HG02938 (cell line): ENCODE data around the gene CTSD.
"Not testable (repeated sequence)": the region's sequence is repeated elsewhere in the genome, so short reads cannot be mapped to it uniquely, and the experiment has no call there.

ENCODE experiments used
- ATAC-seq: cut with Tn5 transposase; IDR thresholded peaks from one replicate; pipeline ENCODE4 v1.9.1; 2021; ENCODE audit warnings: mild to moderate bottlenecking, moderate library complexity; ENCODE audit not compliant: unreplicated experiment

The CTSD gene

GRCh38 chr11:1763796-1764661 is at the start of gene CTSD:
Gene CTSD (minus strand): TSS chr11:1763927. CDS start chr11:1763859, 68 bp downstream.
- peak; percentile 59 for ATAC-seq

GRCh38 chr11:1813356-1813755 is 49.6 kb upstream of the CTSD start:
- not testable (repeated sequence) for ATAC-seq

- no peak for ATAC-seq
Measured at GRCh38 chr11:1812801-1813200, 49.1 kb upstream of the CTSD start.

GRCh38 chr11:1812274-1812673 is 48.5 kb upstream of the CTSD start:
- no peak for ATAC-seq

GRCh38 chr11:1810761-1811160 is 47.0 kb upstream of the CTSD start:
- ATAC-seq, result no peak

- no peak for ATAC-seq
Measured at GRCh38 chr11:1807264-1807995, 43.7 kb upstream of the CTSD start.

GRCh38 chr11:1805525-1805924 is 41.8 kb upstream of the CTSD start:
- ATAC-seq, result no peak

GRCh38 chr11:1803835-1804519 is 40.2 kb upstream of the CTSD start:
- not testable (repeated sequence) for ATAC-seq

- ATAC-seq, result no peak
Measured at GRCh38 chr11:1803246-1803645, 39.5 kb upstream of the CTSD start.

- no peak for ATAC-seq
Measured at GRCh38 chr11:1797391-1798125, 33.8 kb upstream of the CTSD start.

- ATAC-seq, result no peak
Measured at GRCh38 chr11:1796413-1797011, 32.8 kb upstream of the CTSD start.

- no peak for ATAC-seq
Measured at GRCh38 chr11:1793081-1793480, 29.4 kb upstream of the CTSD start.

GRCh38 chr11:1792461-1792860 is 28.7 kb upstream of the CTSD start:
- no peak for ATAC-seq

- no peak for ATAC-seq
Measured at GRCh38 chr11:1791912-1792311, 28.2 kb upstream of the CTSD start.

- ATAC-seq, result no peak
Measured at GRCh38 chr11:1786466-1786865, 22.7 kb upstream of the CTSD start.

- no peak for ATAC-seq
Measured at GRCh38 chr11:1785749-1786413, 22.2 kb upstream of the CTSD start.

- no peak for ATAC-seq
Measured at GRCh38 chr11:1784761-1785650, 21.3 kb upstream of the CTSD start.

- no peak for ATAC-seq
Measured at GRCh38 chr11:1783725-1784529, 20.2 kb upstream of the CTSD start.
